Raji (cell line): ENCODE data around the gene SEC22C.

ENCODE experiments used
- POLR2A ChIP-seq: IDR thresholded peaks from 2 replicates; pipeline ENCODE4 v1.6.1; 2011; ENCODE audit warnings: low read depth, low read length, control low read depth; ENCODE audit not compliant: insufficient read depth

The SEC22C gene

GRCh38 chr3:42527368-42527917, 54.3 kb downstream of the SEC22C start:
- no peak for TF ChIP-seq POLR2A

DNA sequence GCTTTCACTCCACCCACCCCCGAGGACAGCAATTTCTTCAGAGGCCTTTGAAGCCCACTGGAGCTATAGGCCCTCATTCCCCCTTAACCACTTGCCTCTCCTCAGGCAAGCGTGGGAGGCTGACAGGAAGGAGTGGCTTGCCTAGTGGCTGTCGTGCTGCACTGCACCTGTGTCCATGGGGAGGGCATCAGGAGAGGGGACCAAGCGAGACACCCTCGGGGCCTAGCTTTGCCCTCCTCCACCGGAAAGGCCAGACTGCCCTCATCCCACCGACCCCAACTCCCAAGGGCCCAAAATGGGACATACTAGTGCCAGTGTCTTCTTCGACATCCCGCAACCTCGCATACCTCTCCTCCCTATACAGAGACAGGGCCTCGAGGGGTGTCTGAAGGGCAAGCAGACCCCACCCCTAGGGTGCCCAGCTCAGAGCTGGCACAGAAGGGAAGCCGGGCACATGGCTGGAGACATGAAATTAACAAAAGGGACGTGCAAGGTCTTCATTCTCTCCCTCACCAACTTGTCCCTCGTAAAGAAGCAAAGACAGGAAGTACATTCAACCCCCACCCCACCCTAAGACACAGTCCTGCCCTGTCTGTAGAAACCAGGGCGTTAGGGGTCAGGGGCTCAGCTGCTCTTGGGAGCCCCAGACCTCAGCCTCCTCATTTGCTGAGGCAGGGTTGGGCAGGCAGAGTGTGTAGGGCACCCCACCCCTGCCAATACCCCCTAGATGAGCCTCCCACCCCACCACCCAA, 55.0 kb downstream of the SEC22C start:
- no peak for TF ChIP-seq POLR2A

DNA sequence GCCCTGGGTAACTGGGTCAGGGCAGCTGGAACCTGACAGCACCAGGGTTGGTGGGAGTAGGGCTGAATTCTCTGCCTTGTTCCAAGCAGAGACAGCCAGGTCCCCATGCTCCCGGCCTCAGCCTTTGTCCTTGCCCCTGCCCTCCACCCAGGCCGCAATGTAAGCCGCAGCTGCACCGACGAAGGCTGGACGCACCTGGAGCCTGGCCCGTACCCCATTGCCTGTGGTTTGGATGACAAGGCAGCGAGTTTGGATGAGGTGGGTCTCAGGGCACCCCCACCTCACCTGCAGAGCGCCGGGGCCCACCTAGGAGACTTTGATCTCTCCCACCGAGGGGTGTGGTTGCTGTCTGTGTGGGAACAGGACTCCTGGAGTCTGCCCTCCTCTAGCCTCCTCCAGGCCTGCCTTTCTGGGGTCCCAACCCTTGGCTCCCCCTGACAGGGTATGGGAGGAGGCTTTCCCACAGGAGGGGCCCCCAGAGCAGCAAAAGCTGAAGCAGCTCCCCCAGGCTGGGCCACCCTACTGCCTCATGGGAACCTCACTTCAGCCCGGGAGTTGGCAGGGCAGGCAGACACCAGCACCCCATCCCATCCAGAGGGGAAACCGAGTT, 55.9 kb downstream of the SEC22C start:
- no peak for TF ChIP-seq POLR2A

- no peak for TF ChIP-seq POLR2A
Observed at GRCh38 chr3:42525212-42525611, 56.6 kb downstream of the SEC22C start.

DNA sequence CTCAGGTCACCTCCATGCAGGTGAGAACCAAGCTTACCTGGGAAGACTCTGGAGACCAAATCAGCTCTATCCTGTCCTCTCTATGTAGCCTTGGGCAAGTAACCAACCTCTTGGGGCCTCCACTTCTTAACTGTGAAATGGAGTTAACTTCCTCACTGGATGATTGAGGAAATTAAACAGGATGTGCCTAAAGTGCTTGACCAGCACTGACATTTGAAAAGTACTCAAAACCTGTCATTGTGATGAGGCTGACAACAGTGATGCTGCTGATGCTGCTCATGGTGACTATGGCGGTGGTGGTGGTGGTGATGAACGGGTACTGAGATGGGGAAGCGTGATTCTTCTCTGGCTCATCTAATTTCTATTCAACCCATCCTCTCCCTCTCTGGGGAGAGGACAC, 57.0 kb downstream of the SEC22C start:
- TF ChIP-seq POLR2A = no peak

DNA sequence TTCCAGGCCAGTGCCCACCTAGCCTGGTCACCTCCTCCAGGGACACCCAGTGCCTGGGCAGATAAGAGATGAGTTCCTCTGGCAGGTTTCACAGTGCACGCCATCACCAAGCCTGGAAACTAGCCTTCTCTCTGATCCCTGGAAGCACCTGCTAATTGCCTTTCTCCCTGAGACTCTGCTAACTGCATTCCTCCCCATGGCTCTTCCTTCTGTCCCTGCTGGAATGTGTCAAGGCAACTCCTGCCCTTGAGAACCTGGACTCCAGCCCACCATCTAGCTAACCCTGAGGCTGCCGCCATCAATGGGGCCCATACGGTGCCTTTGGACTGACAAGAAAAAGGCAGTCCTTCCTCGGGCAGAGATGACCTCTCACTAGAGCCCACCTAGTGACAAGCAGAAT, 60.9 kb downstream of the SEC22C start:
- no peak for TF ChIP-seq POLR2A

DNA sequence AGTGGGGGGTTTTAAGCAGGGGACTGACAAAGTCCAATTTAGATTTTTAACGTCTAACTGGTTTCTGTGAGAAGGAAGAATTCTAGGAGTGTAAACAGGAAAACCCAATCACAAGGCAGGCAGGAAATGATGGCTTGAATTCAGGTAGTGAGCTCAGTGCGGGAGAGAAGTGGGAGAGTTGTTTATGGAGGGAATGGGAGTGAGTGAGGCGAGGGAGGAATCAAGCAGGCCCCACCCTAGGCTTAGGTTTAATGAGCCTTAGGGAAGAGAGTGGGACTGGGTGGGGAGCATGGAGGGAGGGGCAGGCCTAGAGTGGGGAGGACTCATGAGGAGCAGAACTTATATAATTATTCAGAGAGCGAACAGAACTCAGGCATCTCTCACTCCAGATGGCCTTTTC, 61.4 kb downstream of the SEC22C start:
- no peak for TF ChIP-seq POLR2A

GRCh38 chr3:42519568-42519962, 62.2 kb downstream of the SEC22C start:
- TF ChIP-seq POLR2A = no peak

DNA sequence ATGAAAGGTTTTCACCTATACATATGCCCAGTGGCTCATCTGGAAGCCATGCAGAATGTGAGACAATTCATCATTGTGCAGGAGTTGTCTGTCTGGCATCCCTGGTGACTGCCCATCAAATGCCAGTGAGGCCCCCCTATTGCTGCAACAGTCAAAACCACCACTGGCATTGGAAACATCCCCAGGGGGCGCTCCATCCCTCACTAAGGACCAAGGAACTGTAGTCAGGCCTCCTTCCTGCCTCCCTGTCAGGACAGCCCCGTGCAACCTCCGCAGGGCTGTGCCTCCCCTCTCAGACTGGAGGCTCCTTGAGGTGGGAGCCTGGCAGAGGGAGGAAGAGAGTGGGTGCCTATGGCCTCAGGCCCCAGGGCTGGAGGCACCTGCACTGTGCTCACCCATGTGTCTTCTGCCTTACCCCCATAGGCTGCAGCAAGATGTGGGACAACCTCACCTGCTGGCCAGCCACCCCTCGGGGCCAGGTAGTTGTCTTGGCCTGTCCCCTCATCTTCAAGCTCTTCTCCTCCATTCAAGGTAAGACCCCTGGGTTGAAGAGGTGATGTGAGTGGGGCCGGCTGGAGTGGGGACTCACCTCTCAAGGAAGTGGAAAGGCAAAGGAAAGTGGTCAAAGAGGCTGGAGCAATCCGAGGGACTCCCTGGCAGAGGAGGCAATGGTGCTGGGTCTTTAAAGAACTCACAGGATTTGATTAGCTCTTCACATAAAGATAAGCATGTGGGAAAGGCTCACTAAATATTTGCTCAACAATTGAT, 62.8 kb downstream of the SEC22C start:
- TF ChIP-seq POLR2A = no peak

DNA sequence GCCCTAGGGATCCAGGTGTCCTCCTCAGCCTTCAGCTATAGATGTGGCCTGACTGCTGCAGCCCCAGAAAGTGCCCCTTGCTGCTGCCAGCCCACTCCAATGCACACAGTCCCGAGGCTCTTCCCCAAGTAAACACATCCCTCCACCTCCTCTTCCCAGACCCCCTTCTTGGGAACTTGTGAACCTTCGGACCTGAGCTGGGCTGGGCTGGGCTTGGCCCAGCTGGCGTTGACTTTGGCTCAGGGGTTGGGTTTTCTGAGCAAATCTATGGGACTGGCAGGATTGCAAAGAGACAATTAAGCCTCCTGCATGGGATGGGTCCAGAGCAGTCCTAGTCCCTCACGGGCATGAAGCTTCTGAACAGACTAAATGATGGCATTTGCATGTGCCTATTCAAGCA, 64.7 kb downstream of the SEC22C start:
- no peak for TF ChIP-seq POLR2A

DNA sequence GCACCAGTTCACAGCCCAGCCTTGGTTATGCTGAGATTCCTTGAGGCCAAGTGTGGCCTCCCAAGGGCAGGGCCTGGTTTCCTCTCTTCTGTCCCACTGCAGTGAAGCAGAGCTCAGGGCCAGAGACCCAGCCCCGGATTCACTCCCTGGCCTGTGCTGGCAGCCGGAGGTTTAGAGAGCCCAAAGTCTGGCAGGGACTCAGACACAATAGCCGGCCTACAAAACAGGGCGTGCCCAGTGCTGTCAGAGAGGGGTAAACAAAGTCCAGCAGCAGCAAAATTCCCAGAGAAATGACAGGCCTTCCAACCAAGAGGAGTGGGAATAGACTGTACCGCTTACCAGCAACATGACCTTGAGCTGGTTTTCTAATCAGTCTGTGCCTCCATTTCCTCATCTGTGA, 65.3 kb downstream of the SEC22C start:
- TF ChIP-seq POLR2A = no peak

GRCh38 chr3:42515976-42516375, 65.8 kb downstream of the SEC22C start:
- TF ChIP-seq POLR2A = no peak

- TF ChIP-seq POLR2A = no peak
Observed at GRCh38 chr3:42515391-42515916, 66.3 kb downstream of the SEC22C start.

DNA sequence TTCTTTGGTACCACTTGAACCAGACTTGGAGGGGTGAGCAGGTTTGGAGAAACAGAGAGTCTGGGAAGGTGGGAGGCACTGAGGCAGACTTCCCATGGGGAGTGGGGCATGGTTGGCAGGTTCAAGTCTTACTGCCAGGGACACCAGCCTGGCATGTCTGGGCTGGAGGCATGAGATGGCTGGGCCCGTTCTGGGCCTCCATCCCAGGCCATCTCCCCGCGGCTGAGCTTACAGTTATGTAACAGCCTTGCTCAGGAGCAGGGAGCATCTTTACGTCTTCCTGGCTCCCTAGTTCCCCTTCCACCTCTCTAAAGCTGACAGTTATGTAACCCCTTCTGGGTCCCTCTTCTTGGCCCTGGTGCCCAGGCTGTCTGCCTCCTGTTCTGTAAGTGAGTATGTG, 66.9 kb downstream of the SEC22C start:
- no peak for TF ChIP-seq POLR2A

DNA sequence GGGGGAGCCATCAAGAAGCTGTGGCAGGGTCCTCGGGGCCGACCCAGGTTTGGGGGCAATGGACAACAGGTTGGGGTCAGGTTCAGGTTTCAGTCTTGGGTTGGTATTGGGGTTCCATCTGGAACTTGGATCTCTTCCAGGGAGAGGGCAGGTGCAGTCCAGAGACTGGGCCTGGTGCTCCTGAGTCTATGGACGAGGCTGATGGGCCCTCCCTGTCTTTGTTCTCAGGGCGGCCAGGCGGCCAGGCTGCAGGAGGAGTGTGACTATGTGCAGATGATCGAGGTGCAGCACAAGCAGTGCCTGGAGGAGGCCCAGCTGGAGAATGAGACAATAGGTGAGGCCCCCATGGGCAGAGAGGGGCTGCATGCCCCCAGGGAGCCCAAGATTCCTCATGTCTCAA, 68.2 kb downstream of the SEC22C start:
- TF ChIP-seq POLR2A = no peak
